ENCODE results near the gene WAPL. TPM values are rescaled to one million over a fixed set of nuclear protein-coding genes. Genes with fewer than 3 reads are reported as not detected.
A peak's percentile ranks its signal among the peaks of the same experiment; 100 is the strongest.

The WAPL gene
- total and polyA plus RNA-seq, 9 of the 15 experiments (the other 6 are each of a cell fraction or from before 2014, with no cell fraction given) = 14.3 to 36.4 (median 25.3) TPM

GRCh38 chr10:86413046-86413728 lies 108.4 kb downstream of the WAPL start:
- H3K4me2 ChIP-seq (ENCODE audit: insufficient read depth, low read length) = no peak overlapping the region
- no peak for FAIRE-seq

More at GRCh38 chr10:86413046-86413728, 108.4 kb downstream of the WAPL start:
- H3K27me3 ChIP-seq (ENCODE audit: control insufficient read depth in 2 of 2, insufficient read depth in 2 of 2, low read length in 2 of 2) = peaks cover 3 to 9% of the 10 kb centered on the region in 2 experiments; a peak in 2 of 5 replicates
- CTCF ChIA-PET (ENCODE audit: low intra/inter-chr PET ratio) = no interaction called here
- H3K9me3 ChIP-seq (replicated peaks; ENCODE audit: control insufficient read depth, insufficient read depth, low read depth, low read length) = no peaks in the 10 kb centered on the region
- ATAC-seq (no peak), DNase-seq (ENCODE audit: extremely low read depth in 1 of 4, low spot score in 3 of 4) (no peak)
- no peaks in the 10 kb centered on the region for H3K9me1 ChIP-seq (ENCODE audit: control insufficient read depth, insufficient read depth, low read length)
- no peak overlapping the region for H3K27ac ChIP-seq (ENCODE audit: extremely low read depth, low read depth, low read length)
- no peaks in the 10 kb centered on the region for H3K36me3 ChIP-seq (ENCODE audit: control insufficient read depth, insufficient read depth, low read length)
- H2AFZ ChIP-seq (ENCODE audit: low read depth, low read length) = no peak overlapping the region
- no peaks in the 10 kb centered on the region for H3K4me1 ChIP-seq (replicated peaks in 1 of 2; ENCODE audit: control insufficient read depth in 2 of 2, insufficient read depth in 2 of 2, low read length in 2 of 2)
- POLR2A ChIA-PET = interaction anchor here (0.6 kb wide), 1 partner anchor 231 kb away, joined by 3 read pairs; no protein-coding TSS in a partner anchor
- H3K4me3 ChIP-seq = no peak overlapping the region
- no peaks in the 10 kb centered on the region for H3K79me2 ChIP-seq (ENCODE audit: control insufficient read depth, insufficient read depth, low read length)
- no peak for TF ChIP-seq POLR2AphosphoS5 (IDR thresholded peaks at IDR 0.05; ENCODE audit: control insufficient read depth, insufficient read depth, low read depth, low read length)
- no peak for TF ChIP-seq ZNF584 (CRISPR knock-in tag; IDR thresholded peaks at IDR 0.05; ENCODE audit: low read depth)
- TF ChIP-seq TFE3 (CRISPR knock-in tag; IDR thresholded peaks at IDR 0.05) = peak; percentile 29; the same call in 1 of the 2 replicates
- in situ Hi-C loops (cut with MboI) (no loop called here), intact Hi-C loops (cut with micrococcal nuclease) (no loop called here)
- H3K9ac ChIP-seq (ENCODE audit: insufficient read depth in 1 of 2, low read depth in 2 of 2, low read length in 2 of 2) = no peak overlapping the region
- no TSS peak for BruUV-seq (replicated peaks)
- H4K20me1 ChIP-seq (replicated peaks; ENCODE audit: control insufficient read depth, insufficient read depth, low read length) = no peaks in the 10 kb centered on the region
- 0% methylated on average over 6 of the region's 6 CpGs for WGBS (ENCODE audit: insufficient coverage, low coverage, missing lambda C conversion rate)

All from K562 (cell line).